HG03378 (cell line): ENCODE measurements around the gene ZIC4.

Experiments
- ATAC-seq: cut with Tn5 transposase; IDR thresholded peaks from one replicate; pipeline ENCODE4 v1.9.1; 2021; ENCODE audit warnings: mild to moderate bottlenecking, moderate library complexity; ENCODE audit not compliant: unreplicated experiment

ZIC4 gene

DNA sequence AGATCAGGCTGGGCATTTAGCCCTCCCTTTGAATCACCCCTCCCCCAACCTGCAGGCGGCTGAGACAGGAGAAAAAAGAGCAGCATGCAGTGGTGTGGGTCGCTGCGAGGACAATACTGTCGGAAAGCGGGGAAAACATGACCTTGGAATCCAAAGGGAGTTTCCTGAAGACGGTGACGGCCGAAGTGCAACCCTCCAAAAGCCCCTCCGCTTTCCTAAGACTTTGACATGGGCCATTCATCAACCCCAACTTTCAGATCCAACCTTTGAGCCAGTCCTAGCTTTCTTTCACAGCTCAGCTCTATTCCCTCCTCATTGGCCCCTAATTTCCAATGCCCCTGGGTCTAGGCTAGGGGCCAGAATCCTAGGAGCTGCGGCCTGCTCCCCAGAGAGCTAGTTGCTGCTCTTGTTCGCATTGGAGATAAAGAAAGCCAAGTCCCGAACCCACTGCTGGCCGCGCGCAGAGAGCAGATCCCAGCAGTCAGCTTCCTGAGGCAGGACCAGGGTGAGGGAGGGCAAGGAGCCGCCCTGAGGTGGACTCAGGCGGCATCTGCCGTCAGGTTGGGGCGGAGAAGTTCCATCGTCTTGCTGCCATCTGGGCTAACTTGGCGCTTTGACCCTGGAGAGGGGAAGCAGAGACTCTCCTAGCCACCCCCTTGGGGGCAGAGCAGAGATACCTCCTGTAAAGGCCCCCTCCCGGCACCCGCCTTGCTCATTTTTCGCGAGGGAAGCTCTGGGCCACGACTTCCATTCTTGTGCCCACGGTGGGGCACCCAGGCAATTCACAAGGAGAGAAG lies 914 bp downstream of the ZIC4 start:
- no peak for ATAC-seq

DNA sequence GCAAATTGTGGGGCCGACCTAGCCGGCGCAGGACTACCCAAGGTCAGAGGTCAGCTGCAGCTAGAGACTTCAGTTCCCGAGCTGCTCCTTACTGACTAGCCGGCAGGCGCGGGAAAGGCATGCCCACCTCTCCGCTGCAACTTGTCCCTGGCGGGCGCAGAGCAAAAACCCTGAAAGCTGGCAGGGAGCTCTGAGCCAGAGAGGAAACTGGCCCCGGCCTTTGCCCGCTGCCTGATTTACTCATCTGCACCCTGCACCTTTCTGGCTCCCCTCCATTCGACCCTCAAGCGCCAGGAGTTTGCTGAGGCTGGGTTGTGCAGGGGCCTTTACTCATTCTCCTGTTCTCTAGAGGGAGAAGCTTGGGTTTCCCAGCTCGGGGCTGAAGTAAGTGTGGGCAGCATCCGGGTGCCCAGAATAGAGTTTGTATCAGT lies 1.5 kb downstream of the ZIC4 start:
- ATAC-seq, result no peak

DNA sequence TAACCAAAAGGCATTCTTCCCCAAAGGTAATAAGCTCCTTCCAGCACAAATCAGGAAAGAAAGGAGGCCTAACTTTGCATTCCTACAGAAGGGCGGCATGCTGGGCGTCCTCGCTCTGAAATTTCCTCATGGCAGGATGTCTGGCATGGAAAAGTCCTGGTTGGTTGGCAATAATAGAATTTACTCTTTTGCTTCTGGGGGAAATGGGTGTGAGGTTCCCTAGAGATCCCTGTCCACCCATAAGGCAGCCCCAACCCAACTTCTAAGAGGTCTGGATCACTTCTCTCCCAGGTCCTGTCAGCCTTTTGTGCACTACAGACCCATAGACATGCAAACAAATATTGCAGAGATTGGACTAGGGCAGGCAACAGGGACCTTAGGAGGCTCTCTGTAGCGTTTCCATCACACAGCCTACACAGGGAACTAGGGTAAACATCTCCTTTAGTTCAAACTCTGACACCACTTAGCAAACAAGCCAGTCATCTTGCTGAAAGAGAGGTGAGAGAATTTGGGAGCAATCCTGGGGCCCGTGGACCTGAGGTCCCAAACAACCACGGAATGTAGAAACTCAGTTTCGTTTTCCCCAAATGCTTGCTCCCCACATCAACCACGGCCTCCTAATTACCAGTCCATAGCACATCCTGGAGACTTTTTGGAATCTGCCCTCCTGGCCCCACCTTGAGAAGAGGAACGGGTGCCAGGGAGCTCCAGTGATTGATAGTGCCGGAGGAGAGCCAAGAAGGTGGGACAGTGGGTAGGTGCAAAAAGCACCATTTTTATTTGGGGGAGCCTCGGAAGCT lies 2.1 kb downstream of the ZIC4 start:
- no peak for ATAC-seq

DNA sequence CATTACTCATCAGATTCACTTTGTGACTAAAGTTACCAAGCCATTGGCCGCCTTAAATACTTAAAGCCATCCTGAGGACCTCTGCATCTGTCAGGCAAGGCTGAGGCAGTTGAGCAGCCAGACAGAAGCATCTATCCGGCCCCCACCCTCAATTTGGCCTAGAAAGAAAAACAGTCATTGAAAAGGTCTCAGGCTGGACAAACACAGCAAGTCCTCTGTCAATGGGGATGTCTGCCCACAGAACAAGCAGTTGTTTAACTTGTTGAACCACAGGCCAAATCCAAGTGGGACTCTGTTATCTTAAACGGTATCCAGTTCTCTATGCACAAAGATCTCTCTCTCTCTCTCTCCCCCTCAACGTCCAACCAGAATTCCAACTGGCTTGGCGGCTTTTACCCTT lies 2.8 kb downstream of the ZIC4 start:
- no peak for ATAC-seq

DNA sequence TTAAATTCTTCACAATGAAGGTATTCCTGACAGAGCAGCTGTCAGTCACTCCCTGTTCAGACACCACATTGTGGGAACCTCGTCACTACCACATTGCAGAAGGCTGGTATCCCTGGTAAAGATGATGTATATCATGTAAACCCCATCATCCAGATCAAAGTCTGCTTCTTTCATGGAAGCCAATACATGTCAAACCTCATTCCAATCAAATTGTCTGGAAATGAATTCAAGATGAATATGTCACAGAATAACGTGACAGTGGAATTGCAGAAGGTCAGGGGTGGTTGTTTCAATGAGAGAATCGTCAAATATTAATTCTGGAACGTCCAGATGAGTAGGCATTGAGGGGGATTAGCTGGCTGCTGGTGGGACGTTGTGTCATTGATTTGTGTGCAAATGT lies 4.2 kb downstream of the ZIC4 start:
- no peak for ATAC-seq

DNA sequence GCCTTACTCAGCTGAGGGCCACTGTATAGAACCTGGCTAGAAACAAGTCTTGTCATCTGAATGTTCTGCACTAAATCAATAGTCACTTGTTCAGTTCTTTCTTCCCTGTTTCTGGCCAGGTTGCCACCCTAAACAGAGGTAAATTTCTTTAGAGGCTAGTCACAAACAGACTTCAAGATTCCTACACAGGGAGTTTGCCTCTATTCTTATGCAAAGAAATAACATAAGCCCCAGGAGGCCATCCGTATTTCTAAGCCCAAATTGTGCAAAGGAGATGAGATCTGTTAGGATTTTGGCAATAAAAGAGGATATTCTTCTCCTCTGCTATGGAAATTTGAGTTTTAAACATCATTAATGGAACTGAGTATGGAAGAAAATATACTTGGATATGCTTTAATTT lies 4.9 kb downstream of the ZIC4 start:
- no peak for ATAC-seq

DNA sequence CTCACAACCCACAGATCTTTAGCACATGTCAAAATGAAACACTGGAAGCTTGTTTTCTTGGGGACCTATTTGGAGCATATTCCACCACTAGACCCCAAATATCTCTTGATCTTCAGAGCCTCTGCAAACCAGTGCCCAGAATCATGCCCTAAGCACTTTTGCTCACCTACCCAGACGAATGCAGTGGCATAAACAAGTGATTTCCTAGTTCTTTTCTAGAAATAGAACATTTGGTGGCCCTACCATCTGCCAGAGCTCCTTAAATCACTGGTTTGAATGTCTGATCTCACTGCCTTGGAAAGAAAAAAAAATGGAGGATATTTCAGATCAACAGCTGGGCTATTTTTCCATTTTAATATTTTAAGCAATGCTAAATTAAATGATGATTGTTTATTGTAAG lies 5.3 kb downstream of the ZIC4 start:
- no peak for ATAC-seq

DNA sequence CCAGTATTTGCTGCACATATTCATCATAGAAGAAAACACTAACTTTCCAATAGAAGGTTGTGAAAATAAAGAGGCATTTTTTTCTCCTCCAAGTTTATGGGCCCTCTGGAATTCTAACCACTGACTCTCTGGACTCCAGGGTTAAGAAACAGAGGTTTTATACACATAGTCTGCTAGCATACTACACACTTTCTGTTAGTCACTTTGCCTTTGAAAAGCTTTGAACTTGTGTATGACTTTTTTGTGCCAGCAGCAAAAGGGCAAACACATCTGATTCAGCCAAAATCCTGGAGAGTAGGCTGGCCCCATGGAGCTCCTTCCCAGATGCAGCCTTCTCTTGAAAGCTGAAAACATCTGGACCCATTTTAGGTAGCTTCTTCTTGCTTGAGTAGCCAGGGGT lies 6.2 kb downstream of the ZIC4 start:
- ATAC-seq, result no peak

DNA sequence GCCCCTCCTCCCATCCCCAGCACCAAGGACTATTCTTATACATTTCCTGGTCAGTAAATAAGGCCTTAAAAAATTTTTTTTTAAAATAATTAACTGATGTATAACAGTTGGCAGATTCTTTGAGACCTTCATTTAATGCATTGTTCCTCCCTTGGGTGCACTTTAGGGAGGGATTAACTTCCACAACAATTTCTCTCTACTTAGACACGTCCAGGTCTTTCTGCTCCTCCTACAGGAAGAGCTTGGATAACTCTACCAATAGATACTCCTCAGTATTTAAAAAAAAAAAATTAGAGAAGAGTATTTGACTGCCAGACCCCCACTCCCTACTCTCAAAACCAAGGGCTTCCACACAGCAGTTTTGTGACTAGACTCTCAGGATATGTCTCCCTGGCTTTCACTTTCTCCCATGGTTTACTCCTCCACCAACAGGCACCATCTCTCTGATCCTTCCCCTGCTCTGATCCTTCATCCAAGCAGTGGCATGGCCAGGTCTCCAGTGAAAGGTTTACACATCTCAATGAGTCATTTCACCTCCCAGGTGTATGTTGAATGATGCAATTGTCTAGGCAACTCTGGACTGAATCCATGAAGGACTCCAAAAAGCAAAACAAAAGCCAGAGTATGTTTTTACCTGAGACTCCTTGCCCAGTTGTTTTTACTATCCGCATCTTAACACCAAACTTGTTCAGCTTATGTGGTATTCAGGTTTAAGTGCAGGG lies 7.4 kb downstream of the ZIC4 start:
- no peak for ATAC-seq

DNA sequence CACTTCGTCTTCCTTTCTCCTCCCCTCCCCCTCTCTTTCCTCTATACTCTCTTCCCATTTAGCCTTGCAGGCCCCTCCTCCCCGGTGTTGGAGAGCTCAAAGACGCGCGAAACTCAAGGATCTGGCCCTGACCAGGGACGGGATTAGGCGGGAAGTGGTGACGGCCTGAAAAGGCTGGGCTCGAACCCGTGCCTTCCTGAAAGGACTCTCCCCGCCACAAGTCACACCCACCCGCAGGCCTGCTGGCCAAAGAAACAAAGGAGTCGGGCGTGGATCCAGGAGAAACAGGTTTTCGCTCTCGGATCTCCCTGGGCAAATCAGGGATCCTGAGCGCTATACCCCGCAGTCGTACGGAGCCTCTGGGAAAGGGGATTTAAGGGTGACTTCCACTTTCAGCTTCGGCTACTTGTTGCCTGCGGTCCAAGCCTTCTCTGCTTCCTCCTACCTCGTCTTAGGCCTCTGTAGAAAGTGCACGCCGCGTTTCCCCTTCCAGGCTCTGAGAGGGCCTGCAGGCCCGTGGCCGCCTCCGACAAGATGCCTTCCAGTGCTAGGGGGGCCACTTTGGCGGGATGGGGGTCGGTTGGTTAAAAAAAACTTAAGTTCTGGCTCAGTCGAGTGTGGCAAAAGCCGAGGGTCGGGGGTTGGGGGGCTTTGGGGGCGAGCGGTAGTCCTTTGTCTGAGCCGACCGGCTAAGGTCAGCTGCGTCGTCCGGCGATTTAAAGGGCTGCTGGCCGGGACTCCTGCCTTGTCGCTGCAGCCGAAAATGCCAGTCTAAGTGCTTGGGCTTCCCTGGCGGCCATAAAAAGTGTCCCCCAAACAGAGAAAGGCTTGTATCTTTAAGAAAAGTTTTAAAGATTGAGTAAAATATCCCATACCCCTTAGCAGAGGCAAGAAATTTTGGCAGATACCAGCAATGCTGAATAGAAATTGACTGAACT lies 8.2 kb downstream of the ZIC4 start:
- no peak for ATAC-seq

DNA sequence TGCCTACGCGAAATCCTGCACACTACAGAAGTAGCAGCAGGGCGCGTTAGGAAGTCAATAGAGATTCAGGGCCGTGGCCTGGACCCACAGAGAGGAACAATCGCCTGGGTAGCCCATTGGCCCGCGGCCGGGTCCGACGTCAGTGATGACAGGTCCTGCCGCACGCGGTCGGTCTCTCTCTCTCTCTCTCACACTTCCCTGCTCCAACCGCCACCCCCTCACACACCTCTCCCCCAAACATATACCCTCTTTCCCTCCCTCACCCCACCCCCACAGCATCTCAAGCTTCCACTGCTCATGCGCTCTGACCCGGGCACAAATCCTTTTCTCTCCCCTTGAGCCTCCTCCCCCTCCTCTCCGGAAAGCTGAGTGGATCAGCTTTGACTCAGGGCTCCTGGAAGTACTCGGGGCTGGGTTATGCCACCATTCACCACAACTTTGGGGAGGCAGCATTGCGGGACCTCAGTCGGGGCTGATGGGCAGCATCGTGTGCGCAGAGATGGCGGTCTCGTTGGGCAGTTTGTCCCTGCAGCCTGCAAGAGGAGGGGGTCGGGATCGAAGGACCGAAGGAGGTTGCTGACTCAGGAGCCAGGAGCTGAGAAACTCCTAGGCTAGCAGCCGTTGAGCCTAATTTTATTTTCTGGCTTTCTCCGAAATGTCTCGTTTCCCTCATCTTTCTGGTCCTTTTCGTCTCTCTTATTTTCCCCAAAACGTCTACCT lies 9.0 kb downstream of the ZIC4 start:
- no peak for ATAC-seq

DNA sequence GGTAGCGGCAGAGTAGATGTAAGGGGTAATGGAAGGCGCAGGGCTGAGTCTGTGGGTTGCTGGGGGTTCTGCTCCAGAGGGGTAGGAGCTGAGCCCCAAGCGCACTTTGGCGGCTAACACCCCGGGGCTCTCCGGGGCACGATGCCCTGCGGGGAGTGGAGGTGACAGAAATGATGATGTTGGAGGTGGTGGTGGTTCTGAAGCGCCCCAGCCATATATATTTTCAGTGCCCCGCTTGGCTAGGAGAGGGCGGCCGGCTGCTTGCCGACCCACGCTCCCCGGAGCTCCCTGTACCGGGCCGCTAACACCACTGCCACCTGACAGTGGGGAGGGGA lies 9.7 kb downstream of the ZIC4 start:
- ATAC-seq, result no peak

DNA sequence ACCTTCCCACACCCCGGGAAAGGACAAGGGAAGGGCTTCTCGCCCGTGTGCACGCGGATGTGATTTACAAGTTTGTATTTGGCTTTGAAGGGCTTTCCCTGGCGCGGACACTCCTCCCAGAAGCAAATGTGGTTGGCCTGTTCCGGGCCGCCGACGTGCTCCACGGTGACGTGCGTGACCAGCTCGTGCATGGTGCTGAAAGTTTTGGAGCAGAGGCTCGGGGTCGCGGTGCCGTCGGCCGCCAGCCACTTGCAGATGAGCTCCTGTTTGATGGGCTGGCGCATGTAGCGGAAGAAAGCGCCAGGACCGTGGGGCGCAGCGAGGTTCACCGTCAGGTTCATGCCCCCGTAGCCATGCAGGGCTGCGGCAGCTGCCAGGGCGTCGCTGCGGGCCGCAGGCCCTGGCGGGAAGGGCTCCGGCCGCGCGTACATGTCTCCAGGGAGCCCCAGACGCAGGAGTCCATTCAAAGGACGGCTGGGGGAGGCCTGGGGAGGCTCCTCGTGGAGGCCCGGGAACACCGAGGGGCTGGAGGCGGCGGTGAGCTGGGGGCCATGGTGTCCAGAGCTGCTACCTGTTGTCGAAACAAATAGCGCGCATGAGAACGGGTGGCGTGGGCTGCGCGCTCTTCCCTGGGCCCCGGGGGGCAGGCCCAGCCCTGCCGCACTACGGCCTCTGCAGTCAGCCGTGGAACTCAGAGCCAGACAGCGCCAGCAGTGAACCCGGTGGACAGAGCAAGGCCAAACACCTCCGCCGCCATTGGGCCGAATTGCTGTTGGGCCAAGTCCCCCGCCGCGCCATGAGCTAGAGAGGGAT lies 10.2 kb downstream of the ZIC4 start:
- no peak for ATAC-seq

DNA sequence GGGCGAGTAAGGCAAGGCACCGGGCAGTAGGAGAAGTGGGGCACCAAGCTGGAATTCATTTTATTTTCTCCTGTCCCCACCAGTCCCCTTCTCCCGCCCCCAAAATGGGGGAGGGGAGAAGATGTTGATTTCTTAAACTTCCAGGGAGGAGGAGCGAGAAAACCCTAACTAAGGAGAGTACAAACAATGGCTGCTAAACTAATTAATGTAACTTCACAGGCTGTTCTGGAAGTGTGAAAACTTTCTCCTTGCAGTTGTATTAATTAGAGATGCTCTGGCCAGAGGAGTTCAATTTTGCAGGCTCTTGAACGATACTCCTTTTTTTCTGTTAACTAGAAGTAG lies 11.5 kb downstream of the ZIC4 start:
- no peak for ATAC-seq

DNA sequence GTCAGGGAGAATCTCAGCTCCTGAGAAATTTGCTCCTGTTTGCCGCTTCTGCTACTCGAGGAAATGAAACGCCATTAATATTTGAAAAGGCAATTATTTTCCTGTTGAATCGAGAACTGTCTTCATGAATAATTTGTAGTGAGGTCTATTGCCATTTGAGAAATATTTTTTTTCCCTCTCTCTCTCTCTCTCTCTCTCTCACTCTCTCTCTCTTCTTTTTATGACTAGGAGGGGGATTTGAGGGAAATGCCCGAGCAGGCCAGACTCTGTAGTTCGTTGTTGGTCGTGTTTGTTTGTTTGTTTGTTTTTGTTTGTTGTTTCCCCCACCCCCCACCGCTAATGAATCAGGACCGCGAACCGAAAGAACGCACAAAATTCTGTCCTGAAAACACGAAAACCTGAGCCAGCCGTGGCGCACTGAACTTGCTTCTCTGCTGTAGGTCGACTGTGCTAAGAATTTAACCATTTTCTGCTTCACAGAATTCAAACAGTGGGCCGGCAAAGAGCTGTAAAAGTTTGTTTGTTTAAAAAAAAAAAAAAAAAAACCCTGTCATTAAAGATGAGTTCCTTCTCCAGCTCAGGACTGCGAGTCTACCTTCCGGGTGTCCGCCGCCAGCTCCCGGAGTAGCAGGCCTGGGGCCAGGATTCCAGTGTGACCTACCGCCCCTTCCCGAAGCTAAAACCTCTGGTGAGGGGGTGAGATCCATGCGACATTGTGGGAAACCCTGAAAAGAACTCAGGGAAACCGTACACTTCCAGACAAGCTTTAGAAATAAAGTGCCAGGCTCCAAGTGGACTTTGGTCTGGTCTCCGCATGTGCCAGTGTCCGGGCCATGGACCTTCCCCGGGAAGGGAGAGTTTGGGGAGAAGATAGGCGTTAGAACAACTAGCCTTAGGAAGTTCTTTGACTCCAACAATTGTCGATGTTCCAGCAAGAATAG lies 12.1 kb downstream of the ZIC4 start:
- no peak for ATAC-seq

DNA sequence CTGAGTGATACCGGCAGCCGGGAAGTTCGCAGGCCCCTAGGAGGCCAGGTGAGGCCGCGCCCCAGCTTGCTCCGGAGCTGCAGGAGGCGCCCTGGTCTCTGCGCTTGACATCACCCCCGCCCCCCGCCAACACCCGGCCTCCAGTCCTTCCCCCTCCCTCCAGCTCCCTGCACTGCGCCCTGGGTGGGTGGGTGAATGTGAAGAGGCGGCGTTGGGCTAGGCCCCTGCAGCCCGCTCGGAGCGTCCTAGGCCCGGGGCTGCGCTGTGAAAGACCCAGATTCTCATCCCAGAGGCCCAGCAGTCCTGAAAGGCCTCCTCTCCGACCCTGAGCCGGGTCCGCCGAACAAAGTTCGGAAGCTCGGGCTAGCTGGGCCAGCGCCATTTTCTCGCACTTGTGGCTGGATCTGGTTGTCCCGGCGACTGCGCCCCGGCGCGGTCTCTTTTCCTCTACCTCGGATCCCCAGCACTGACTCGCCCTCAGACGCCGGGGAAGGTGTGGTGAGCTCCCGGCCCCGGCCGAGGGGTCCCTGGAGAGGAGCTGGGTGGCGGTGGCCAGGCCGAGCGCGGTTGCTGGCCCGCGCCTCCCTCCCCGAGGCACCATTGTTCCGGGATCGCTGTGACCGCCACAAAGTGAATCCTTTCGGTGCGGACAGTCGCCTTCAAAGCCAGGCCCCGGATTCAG lies 12.9 kb downstream of the ZIC4 start:
- no peak for ATAC-seq

DNA sequence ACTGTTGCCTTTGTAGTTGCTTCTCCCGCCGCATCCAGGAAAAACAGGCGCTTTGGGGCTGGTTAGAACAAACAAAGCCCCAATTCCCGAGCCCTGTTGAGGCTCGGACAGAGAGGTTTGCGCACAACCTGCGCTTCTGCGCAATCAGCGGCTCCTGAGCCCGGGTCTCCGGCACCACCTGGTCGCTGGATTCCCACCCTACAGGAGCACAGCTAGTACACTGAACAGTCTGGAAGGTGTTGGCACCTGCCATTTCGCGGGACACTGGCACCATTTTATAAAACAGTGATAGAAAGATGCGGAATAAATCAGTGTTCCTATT lies 13.8 kb downstream of the ZIC4 start:
- no peak for ATAC-seq
